Hepatocyte (in vitro differentiated cells): ENCODE measurements around the gene PLD2. TPM values are rescaled to one million over a fixed set of nuclear protein-coding genes. Genes with fewer than 3 reads are reported as not detected.

Experiments used
- DNase-seq: peaks from one replicate; pipeline ENCODE4 v3.0.0-alpha.2; 2016; ENCODE audit warnings: low spot score
- H2AFZ ChIP-seq: fragments of 200-600 bp; sonication (generic); 2 replicates; pipeline ENCODE4 v1.6.0; 2016; ENCODE audit warnings: antibody characterized with exemption, mild to moderate bottlenecking
- H3K27ac ChIP-seq: fragments of 200-600 bp; sonication (generic); 2 replicates; pipeline ENCODE4 v1.5.1; 2016; ENCODE audit warnings: mild to moderate bottlenecking
- H3K27me3 ChIP-seq: fragments of 200-600 bp; sonication (generic); 2 replicates; pipeline ENCODE4 v1.6.1; 2016
- H3K36me3 ChIP-seq: fragments of 200-600 bp; sonication (generic); replicated peaks from 2 replicates; pipeline ENCODE4 v1.5.1; 2016; ENCODE audit warnings: low read depth; ENCODE audit not compliant: insufficient read depth
- H3K4me1 ChIP-seq: fragments of 200-600 bp; sonication (generic); 2 replicates; pipeline ENCODE4 v1.5.1; 2016; ENCODE audit warnings: mild to moderate bottlenecking, moderate library complexity; ENCODE audit not compliant: insufficient read depth
- H3K4me2 ChIP-seq: fragments of 200-600 bp; sonication (generic); 2 replicates; pipeline ENCODE4 v1.6.0; 2016
- H3K4me3 ChIP-seq: fragments of 200-600 bp; sonication (generic); 2 replicates; pipeline ENCODE4 v1.5.1; 2016; ENCODE audit warnings: mild to moderate bottlenecking
- H3K79me2 ChIP-seq: fragments of 200-600 bp; sonication (generic); 2 replicates; pipeline ENCODE4 v1.6.0; 2017; ENCODE audit warnings: mild to moderate bottlenecking
- H3K9me2 ChIP-seq: fragments of 200-600 bp; sonication (generic); replicated peaks from 2 replicates; pipeline ENCODE4 v1.6.0; 2017; ENCODE audit warnings: mild to moderate bottlenecking; ENCODE audit not compliant: insufficient read depth
- H3K9me3 ChIP-seq: fragments of 200-600 bp; sonication (generic); 2 replicates; pipeline ENCODE4 v1.5.1; 2016; ENCODE audit warnings: low read depth, mild to moderate bottlenecking
- H4K20me1 ChIP-seq: fragments of 200-600 bp; sonication (generic); 2 replicates; pipeline ENCODE4 v1.6.0; 2016; ENCODE audit warnings: mild to moderate bottlenecking; ENCODE audit not compliant: insufficient read depth, poor library complexity, severe bottlenecking
- EZH2 ChIP-seq: fragments of 200-600 bp; sonication (generic); IDR thresholded peaks from 2 replicates; pipeline ENCODE4 v1.6.1; 2016; ENCODE audit warnings: antibody characterized with exemption, mild to moderate bottlenecking, borderline replicate concordance
- EZH2phosphoT487 ChIP-seq: fragments of 200-600 bp; sonication (generic); IDR thresholded peaks from one replicate; pipeline ENCODE4 v1.6.1; 2018; ENCODE audit warnings: antibody characterized with exemption, mild to moderate bottlenecking, low read depth, moderate library complexity; ENCODE audit not compliant: unreplicated experiment, severe bottlenecking
- WGBS: methylation state at CpG from one replicate; pipeline ENCODE4 v1.1.6; 2016; ENCODE audit warnings: low lambda C conversion rate; ENCODE audit errors: missing lambda C conversion rate; 5-methylcytosine and 5-hydroxymethylcytosine counted together
- polyA plus RNA-seq: library from polyadenylated mRNA; unstranded; fragments of >200 nt; fragmentation: Nextera tagmentation; extraction: Ambion mirVana; gene quantifications from 2 replicates; pipeline ENCODE4 v1.2.1, GENCODE V29; 2016
- total RNA-seq: library from RNA; depleted of rRNA; stranded (reverse); fragments of >200 nt; gene quantifications from 2 replicates; pipeline ENCODE4 v1.2.3, GENCODE V29; 2014
- TF ChIP-seq, protein P1 (sequence below): fragments of 200-600 bp; sonication (generic); IDR thresholded peaks from 2 replicates; pipeline ENCODE4 v1.5.1; 2016; ENCODE audit warnings: antibody characterized with exemption, mild to moderate bottlenecking; ENCODE audit not compliant: poor library complexity

The PLD2 gene
- total and polyA plus RNA-seq, 2 experiments from 2014 or later = 21.8 to 25.2 TPM

DNA sequence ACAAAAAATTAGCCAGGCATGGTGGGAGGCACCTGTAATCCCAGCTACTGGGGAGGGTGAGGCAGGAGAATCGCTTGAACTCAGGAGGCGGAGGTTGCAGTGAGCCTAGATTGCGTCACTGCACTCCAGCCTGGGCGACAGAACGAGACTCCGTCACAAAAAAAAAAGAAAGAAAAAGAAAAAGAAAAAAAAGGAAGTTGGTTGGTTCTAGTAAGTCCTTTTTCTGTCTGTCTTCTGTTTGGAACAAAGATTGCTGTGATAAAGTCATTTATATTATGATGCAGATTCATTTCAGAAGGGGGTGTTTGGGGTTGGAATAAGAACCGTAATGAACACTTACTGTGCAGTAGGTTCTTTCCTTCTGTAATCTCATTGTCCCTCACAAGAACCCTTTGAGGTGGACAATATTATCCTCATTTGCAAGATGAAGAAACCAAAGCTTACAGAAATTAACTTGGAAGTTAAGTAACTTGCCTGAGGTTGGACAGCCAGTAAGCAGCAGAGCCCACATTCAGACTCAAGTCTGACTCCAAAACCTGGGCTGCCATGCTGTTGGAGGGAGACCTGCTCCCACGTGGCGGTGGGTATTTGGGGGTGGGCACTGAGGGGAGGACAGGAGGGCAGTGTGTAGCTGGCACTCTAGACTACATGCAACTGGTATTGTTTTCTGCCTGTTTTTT lies 36.5 kb downstream of the PLD2 start:
- Histone ChIP-seq H3K4me3 (no peak overlapping the region), H3K79me2 (peaks cover 96% of the 10 kb centered on the region), H3K4me2 (no peak overlapping the region), H4K20me1 (peaks cover 21% of the 10 kb centered on the region), H2AFZ (no peak overlapping the region), H3K36me3 (no peaks in the 10 kb centered on the region), H3K27me3 (no peaks in the 10 kb centered on the region), H3K4me1 (peaks cover 8% of the 10 kb centered on the region), H3K9me2 (no peaks in the 10 kb centered on the region), H3K9me3 (no peaks in the 10 kb centered on the region), H3K27ac (no peak overlapping the region)
- no peak for DNase-seq
- WGBS = 94% methylated on average over 9 of the region's 9 CpGs
- no peak for TF ChIP-seq EZH2
- TF ChIP-seq EZH2phosphoT487 = no peak
- TF ChIP-seq, protein P1, sequence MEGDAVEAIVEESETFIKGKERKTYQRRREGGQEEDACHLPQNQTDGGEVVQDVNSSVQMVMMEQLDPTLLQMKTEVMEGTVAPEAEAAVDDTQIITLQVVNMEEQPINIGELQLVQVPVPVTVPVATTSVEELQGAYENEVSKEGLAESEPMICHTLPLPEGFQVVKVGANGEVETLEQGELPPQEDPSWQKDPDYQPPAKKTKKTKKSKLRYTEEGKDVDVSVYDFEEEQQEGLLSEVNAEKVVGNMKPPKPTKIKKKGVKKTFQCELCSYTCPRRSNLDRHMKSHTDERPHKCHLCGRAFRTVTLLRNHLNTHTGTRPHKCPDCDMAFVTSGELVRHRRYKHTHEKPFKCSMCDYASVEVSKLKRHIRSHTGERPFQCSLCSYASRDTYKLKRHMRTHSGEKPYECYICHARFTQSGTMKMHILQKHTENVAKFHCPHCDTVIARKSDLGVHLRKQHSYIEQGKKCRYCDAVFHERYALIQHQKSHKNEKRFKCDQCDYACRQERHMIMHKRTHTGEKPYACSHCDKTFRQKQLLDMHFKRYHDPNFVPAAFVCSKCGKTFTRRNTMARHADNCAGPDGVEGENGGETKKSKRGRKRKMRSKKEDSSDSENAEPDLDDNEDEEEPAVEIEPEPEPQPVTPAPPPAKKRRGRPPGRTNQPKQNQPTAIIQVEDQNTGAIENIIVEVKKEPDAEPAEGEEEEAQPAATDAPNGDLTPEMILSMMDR = no peak

DNA sequence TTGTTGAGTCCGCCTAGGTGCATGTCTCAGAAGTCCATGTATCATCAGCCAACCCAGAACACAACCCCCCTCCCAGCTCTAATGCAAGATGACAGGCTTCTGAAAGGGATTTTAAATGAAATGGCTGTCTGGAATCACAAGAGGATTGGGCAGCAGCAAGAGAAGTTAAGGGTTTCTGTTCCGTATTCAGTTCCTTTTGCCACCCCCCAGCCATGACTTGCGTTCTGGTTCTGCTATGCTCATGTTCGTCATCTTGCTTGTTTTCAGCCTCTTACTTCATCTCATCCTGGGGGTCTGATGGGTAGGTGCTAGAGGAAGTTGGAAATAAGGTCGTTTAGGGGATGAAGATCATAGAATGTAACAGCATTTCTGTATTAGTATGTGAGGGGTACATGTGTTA lies 38.2 kb downstream of the PLD2 start:
- H3K27me3 ChIP-seq = no peaks in the 10 kb centered on the region
- DNase-seq = no peak
- no peak overlapping the region for H3K4me3 ChIP-seq
- H3K4me2 ChIP-seq = no peak overlapping the region
- H3K4me1 ChIP-seq = peaks cover 16% of the 10 kb centered on the region
- H3K27ac ChIP-seq = no peak overlapping the region
- 97% methylated on average over 5 of the region's 5 CpGs for WGBS
- no peak for TF ChIP-seq EZH2phosphoT487
- no peak for TF ChIP-seq EZH2
- TF ChIP-seq, protein P1 = no peak
- H3K9me3 ChIP-seq = no peaks in the 10 kb centered on the region
- H2AFZ ChIP-seq = no peak overlapping the region
- no peaks in the 10 kb centered on the region for H3K36me3 ChIP-seq
- H3K9me2 ChIP-seq = no peaks in the 10 kb centered on the region
- peaks cover 22% of the 10 kb centered on the region for H4K20me1 ChIP-seq
- peaks cover 96% of the 10 kb centered on the region for H3K79me2 ChIP-seq

DNA sequence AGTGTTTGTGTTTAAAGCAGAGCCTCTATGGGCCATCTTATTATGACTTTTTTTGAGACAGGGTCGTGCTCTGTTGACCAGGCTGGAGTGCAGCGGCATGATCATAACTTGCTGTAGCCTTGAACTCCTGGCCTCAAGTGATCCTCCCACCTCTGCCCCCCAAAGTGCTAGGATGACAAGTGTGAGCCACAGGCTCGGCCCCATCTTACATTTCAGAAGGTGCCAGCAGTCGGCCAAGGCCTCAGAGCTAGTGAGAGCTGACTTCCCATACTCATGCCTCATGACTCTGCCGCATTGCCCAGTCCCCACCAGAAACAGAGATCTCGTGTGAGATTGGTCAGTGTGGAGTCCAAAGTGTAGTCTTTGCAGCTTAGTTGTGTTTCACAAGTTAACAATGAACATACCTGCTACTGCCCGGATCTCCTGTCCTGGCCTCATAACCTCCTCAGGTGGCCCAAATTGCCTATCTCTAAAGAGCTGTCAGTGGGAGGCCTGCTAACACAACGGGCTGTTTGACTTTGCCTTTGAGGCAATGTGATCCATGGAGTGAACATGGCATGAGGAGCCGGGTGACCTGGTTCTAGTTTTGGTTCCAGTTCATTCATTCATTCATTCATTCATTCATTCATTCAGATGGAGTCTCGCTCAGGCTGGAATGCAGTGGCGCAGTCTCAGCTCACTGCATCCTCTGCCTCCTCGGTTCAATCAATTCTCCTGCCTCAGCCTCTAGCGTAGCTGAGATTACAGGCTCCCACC lies 39.9 kb downstream of the PLD2 start:
- Histone ChIP-seq H3K4me1 (peaks cover 29% of the 10 kb centered on the region), H3K79me2 (peaks cover 95% of the 10 kb centered on the region), H3K27ac (peak overlapping the region; percentile 14), H3K36me3 (no peaks in the 10 kb centered on the region), H3K9me3 (no peaks in the 10 kb centered on the region), H3K4me3 (no peak overlapping the region), H3K4me2 (no peak overlapping the region), H2AFZ (no peak overlapping the region), H3K27me3 (no peaks in the 10 kb centered on the region), H4K20me1 (peaks cover 26% of the 10 kb centered on the region), H3K9me2 (no peaks in the 10 kb centered on the region)
- DNase-seq = no peak
- WGBS = 85% methylated on average over 13 of the region's 13 CpGs
- TF ChIP-seq EZH2 = no peak
- no peak for TF ChIP-seq EZH2phosphoT487
- TF ChIP-seq, protein P1 = no peak
